Skeletal muscle cell (primary cell): ENCODE data around the gene VWA3B.
"Not testable (repeated sequence)": the region's sequence is repeated elsewhere in the genome, so short reads cannot be mapped to it uniquely, and the experiment has no call there.

Experiments used
- DNase-seq: peaks from one replicate; pipeline ENCODE4 v3.0.0-alpha.2; 2010; ENCODE audit warnings: low read depth
- H3K4me3 ChIP-seq: 2 replicates; pipeline ENCODE4 v1.5.1; 2011; ENCODE audit warnings: low read depth, mild to moderate bottlenecking, control low read depth, low read length, moderate library complexity

Gene VWA3B

GRCh38 chr2:98280376-98281102 lies 193.6 kb downstream of the VWA3B start:
- H3K4me3 ChIP-seq = no peak overlapping the region
- DNase-seq = no peak

- DNase-seq = no peak
- H3K4me3 ChIP-seq = no peak overlapping the region
Observed at GRCh38 chr2:98281607-98282006, 194.6 kb downstream of the VWA3B start.

- H3K4me3 ChIP-seq = no peak overlapping the region
- DNase-seq = no peak
Observed at GRCh38 chr2:98282109-98282508, 195.1 kb downstream of the VWA3B start.

- H3K4me3 ChIP-seq = no peak overlapping the region
- no peak for DNase-seq
Observed at GRCh38 chr2:98293030-98293429, 206.1 kb downstream of the VWA3B start.

GRCh38 chr2:98293931-98294687 lies 207.1 kb downstream of the VWA3B start:
- no peak overlapping the region for H3K4me3 ChIP-seq
- DNase-seq = no peak

- DNase-seq = no peak
- no peak overlapping the region for H3K4me3 ChIP-seq
Observed at GRCh38 chr2:98294711-98295110, 207.7 kb downstream of the VWA3B start.

GRCh38 chr2:98295275-98295674 lies 208.3 kb downstream of the VWA3B start:
- DNase-seq = no peak

GRCh38 chr2:98295721-98296414 lies 208.9 kb downstream of the VWA3B start:
- no peak overlapping the region for H3K4me3 ChIP-seq
- DNase-seq = no peak

More at GRCh38 chr2:98295275-98295674, 208.3 kb downstream of the VWA3B start:
- no peak overlapping the region for H3K4me3 ChIP-seq

GRCh38 chr2:98296440-98296839 lies 209.5 kb downstream of the VWA3B start:
- no peak for DNase-seq
- no peak overlapping the region for H3K4me3 ChIP-seq

GRCh38 chr2:98297817-98298682 lies 211.1 kb downstream of the VWA3B start:
- H3K4me3 ChIP-seq = no peak overlapping the region
- DNase-seq = no peak

GRCh38 chr2:98298683-98299164 lies 211.8 kb downstream of the VWA3B start:
- H3K4me3 ChIP-seq = no peak overlapping the region
- DNase-seq = no peak

GRCh38 chr2:98299211-98299905 lies 212.4 kb downstream of the VWA3B start:
- no peak overlapping the region for H3K4me3 ChIP-seq
- no peak for DNase-seq

GRCh38 chr2:98300141-98300874 lies 213.3 kb downstream of the VWA3B start:
- no peak overlapping the region for H3K4me3 ChIP-seq
- DNase-seq = no peak

- DNase-seq = no peak
- no peak overlapping the region for H3K4me3 ChIP-seq
Observed at GRCh38 chr2:98301469-98301868, 214.5 kb downstream of the VWA3B start.

- H3K4me3 ChIP-seq, DNase-seq: not testable (repeated sequence)
Observed at GRCh38 chr2:98307131-98307696, 220.2 kb downstream of the VWA3B start.

GRCh38 chr2:98308068-98308467 lies 221.1 kb downstream of the VWA3B start:
- DNase-seq = no peak
- H3K4me3 ChIP-seq = no peak overlapping the region

- DNase-seq = no peak
- H3K4me3 ChIP-seq = no peak overlapping the region
Observed at GRCh38 chr2:98308532-98308931, 221.6 kb downstream of the VWA3B start.

GRCh38 chr2:98309580-98309979 lies 222.6 kb downstream of the VWA3B start:
- no peak overlapping the region for H3K4me3 ChIP-seq
- no peak for DNase-seq
